Keratinocyte (primary cell): ENCODE data around the gene VASH2. TPM values are rescaled to one million over a fixed set of nuclear protein-coding genes. Genes with fewer than 3 reads are reported as not detected.
"Not testable (repeated sequence)": the region's sequence is repeated elsewhere in the genome, so short reads cannot be mapped to it uniquely, and the experiment has no call there.

ENCODE experiments used
- DNase-seq: peaks from one replicate; pipeline ENCODE4 v3.0.0-alpha.2; 2011; ENCODE audit warnings: low read depth, missing footprints, low spot score
- FAIRE-seq: peaks from 2 replicates; lab custom pipeline; 2011; peaks lifted over from hg19 to GRCh38; lab: Jason Lieb, UNC
- H2AFZ ChIP-seq: 2 replicates; pipeline ENCODE4 v1.6.0; 2012; ENCODE audit warnings: low read length, control low read depth, inconsistent platforms; ENCODE audit not compliant: control insufficient read depth
- H3K27ac ChIP-seq: 2 replicates; pipeline ENCODE4 v1.5.1; 2011; ENCODE audit warnings: low read length; ENCODE audit not compliant: control insufficient read depth, insufficient read depth
- H3K27me3 ChIP-seq: 3 replicates; pipeline ENCODE4 v1.6.0; 2011; ENCODE audit warnings: low read length; ENCODE audit not compliant: control insufficient read depth, insufficient read depth; ENCODE audit errors: extremely low read depth
- H3K36me3 ChIP-seq, 2 experiments: 2 replicates in 1 of 2; 3 replicates in 1 of 2; pipeline ENCODE4 v1.5.1; 2011; ENCODE audit warnings: low read length in 2 of 2, mild to moderate bottlenecking in 1 of 2; ENCODE audit not compliant: control insufficient read depth in 2 of 2, insufficient read depth in 2 of 2; ENCODE audit errors: extremely low read depth in 1 of 2
- H3K4me1 ChIP-seq: 3 replicates; pipeline ENCODE4 v1.5.1; 2011; ENCODE audit warnings: low read length; ENCODE audit not compliant: control insufficient read depth, insufficient read depth; ENCODE audit errors: extremely low read depth
- H3K4me2 ChIP-seq: 3 replicates; pipeline ENCODE4 v1.6.0; 2011; ENCODE audit warnings: low read depth, low read length; ENCODE audit not compliant: control insufficient read depth, insufficient read depth; ENCODE audit errors: extremely low read depth
- H3K4me3 ChIP-seq, 3 experiments: fragments of 200-600 bp in 1 of 3; sonication (generic) in 1 of 3; 2 replicates in 2 of 3; 3 replicates in 1 of 3; pipeline ENCODE4 v1.5.1; 2011 to 2016; ENCODE audit warnings: low read length in 3 of 3, mild to moderate bottlenecking in 3 of 3, control low read depth in 2 of 3, inconsistent platforms in 1 of 3, low read depth in 1 of 3, mixed read lengths in 1 of 3, mixed run types in 1 of 3, moderate library complexity in 1 of 3; ENCODE audit not compliant: control insufficient read depth in 2 of 3, insufficient read depth in 2 of 3; ENCODE audit errors: extremely low read depth in 1 of 3
- H3K79me2 ChIP-seq: 2 replicates; pipeline ENCODE4 v1.6.0; 2012; ENCODE audit warnings: low read length; ENCODE audit not compliant: control insufficient read depth, insufficient read depth
- H3K9ac ChIP-seq: 3 replicates; pipeline ENCODE4 v1.6.0; 2011; ENCODE audit warnings: low read length; ENCODE audit not compliant: control insufficient read depth, insufficient read depth; ENCODE audit errors: extremely low read depth
- H3K9me1 ChIP-seq: 3 replicates; pipeline ENCODE4 v1.6.0; 2011; ENCODE audit warnings: low read length; ENCODE audit not compliant: control insufficient read depth, insufficient read depth; ENCODE audit errors: extremely low read depth
- H3K9me3 ChIP-seq: 2 replicates; pipeline ENCODE4 v1.5.1; 2012; ENCODE audit warnings: low read depth, low read length; ENCODE audit not compliant: control insufficient read depth
- H4K20me1 ChIP-seq: 3 replicates; pipeline ENCODE4 v1.6.0; 2011; ENCODE audit warnings: low read length; ENCODE audit not compliant: control insufficient read depth, insufficient read depth; ENCODE audit errors: extremely low read depth
- EZH2 ChIP-seq: IDR thresholded peaks from one replicate; pipeline ENCODE4 v1.6.1; 2012; ENCODE audit warnings: inconsistent platforms, mild to moderate bottlenecking, low read length, moderate library complexity
- dilution Hi-C: fragments of 300-500 bp; cut with MboI; formaldehyde crosslinking; loops from one replicate; pipeline ENCODE4 v1.7.0; 2020; ENCODE audit warnings: low sequenced_read_pairs; ENCODE audit not compliant: extremely low pct_ligation_motif_present
- polyA plus RNA-seq, 5 experiments: library from polyadenylated mRNA; depleted of rRNA in 3 of 5; stranded (reverse) in 3 of 5; stranded (forward) in 1 of 5; unstranded in 1 of 5; fragments of >200 nt; gene quantifications; 1 replicate in 1 of 5; 2 replicates in 3 of 5; 3 replicates in 1 of 5; pipeline versions ENCODE4 v1.2.1 to v1.2.3, GENCODE V29; 2011 to 2012; ENCODE audit warnings: missing spikeins in 2 of 5, low read depth in 1 of 5, low replicate concordance in 1 of 5
- TF ChIP-seq, protein P1 (sequence below), 3 experiments: IDR thresholded peaks in 1 of 3; conservative IDR thresholded peaks in 1 of 3; optimal IDR thresholded peaks in 1 of 3; 2 replicates in 2 of 3; 3 replicates in 1 of 3; pipeline versions ENCODE3 to v1.5.1; 2011; ENCODE audit warnings: low read length in 3 of 3, mild to moderate bottlenecking in 3 of 3, moderate library complexity in 2 of 3, control low read depth in 1 of 3, inconsistent platforms in 1 of 3; ENCODE audit not compliant: insufficient read depth in 2 of 3; ENCODE audit errors: extremely low read depth in 1 of 3

Gene VASH2
- polyA plus RNA-seq, 1 donor (not counting 4 experiments of a cell fraction or from before 2014, with no cell fraction given), result 0.04 TPM

DNA sequence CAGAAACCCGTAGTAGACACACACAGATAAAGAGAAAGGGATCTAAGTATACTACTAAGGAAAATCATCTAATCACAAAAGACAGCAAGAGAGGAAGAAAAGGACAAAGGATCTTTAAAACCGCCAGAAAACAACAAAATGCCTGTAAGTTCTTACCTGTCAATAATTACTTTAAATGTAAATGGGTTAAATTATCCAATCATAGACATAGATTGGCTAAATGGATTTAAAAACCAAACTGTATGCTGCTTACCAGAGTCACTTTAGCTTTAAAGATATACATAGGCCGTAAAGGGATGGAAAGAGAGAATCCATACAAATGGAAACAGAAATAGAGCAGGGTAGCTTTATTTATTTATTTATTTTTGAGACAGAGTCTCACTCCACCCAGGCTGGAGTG lies 48.3 kb upstream of the VASH2 start:
- dilution Hi-C loops, result no loop called here
- Histone ChIP-seq H3K27ac (no peak overlapping the region), H3K4me3 (no peak overlapping the region), H3K4me2 (no peak overlapping the region), H3K9me3 (no peaks in the 10 kb centered on the region), H3K79me2 (no peaks in the 10 kb centered on the region), H2AFZ (no peak overlapping the region), H4K20me1 (no peaks in the 10 kb centered on the region), H3K9me1 (no peaks in the 10 kb centered on the region), H3K4me1 (no peaks in the 10 kb centered on the region), H3K36me3 (peaks cover 2 to 5% of the 10 kb centered on the region in 2 experiments), H3K27me3 (no peaks in the 10 kb centered on the region), H3K9ac (no peak overlapping the region)
- no peak for TF ChIP-seq EZH2
- TF ChIP-seq, protein P1, sequence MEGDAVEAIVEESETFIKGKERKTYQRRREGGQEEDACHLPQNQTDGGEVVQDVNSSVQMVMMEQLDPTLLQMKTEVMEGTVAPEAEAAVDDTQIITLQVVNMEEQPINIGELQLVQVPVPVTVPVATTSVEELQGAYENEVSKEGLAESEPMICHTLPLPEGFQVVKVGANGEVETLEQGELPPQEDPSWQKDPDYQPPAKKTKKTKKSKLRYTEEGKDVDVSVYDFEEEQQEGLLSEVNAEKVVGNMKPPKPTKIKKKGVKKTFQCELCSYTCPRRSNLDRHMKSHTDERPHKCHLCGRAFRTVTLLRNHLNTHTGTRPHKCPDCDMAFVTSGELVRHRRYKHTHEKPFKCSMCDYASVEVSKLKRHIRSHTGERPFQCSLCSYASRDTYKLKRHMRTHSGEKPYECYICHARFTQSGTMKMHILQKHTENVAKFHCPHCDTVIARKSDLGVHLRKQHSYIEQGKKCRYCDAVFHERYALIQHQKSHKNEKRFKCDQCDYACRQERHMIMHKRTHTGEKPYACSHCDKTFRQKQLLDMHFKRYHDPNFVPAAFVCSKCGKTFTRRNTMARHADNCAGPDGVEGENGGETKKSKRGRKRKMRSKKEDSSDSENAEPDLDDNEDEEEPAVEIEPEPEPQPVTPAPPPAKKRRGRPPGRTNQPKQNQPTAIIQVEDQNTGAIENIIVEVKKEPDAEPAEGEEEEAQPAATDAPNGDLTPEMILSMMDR (optimal IDR thresholded peaks at IDR 0.05 in 1 of 3, IDR thresholded peaks at IDR 0.05 in 1 of 3, conservative IDR thresholded peaks at IDR 0.05 in 1 of 3; ENCODE audit: extremely low read depth in 1 of 3, insufficient read depth in 2 of 3, low read length in 3 of 3), result no peak
- DNase-seq, result no peak
- FAIRE-seq, result no peak

DNA sequence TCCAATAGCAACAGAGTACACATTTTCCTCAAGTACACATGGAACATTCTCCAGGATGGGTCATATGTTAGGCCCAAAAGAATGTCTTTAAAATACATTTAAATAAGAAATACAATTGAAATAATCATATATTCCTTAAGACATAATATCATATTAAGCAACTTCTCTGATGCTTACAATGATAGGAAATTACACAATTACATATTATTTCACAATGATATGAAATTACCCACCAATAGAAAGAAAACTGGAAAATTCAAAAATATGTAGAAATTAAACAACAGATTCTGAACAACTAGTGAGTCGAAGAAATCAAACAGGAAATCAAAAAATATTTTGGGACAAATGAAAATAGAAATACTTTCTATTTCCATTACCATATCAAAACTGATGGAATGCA lies 46.7 kb upstream of the VASH2 start:
- Histone ChIP-seq H3K36me3 (peaks cover 0 to 2% of the 10 kb centered on the region in 2 experiments), H3K9ac (no peak overlapping the region), H4K20me1 (no peaks in the 10 kb centered on the region), H3K79me2 (no peaks in the 10 kb centered on the region), H3K4me2 (no peak overlapping the region), H3K9me1 (no peaks in the 10 kb centered on the region), H3K27me3 (no peaks in the 10 kb centered on the region), H3K4me1 (no peaks in the 10 kb centered on the region), H2AFZ (no peak overlapping the region), H3K4me3 (no peak overlapping the region), H3K9me3 (no peaks in the 10 kb centered on the region), H3K27ac (no peak overlapping the region)
- FAIRE-seq (no peak), DNase-seq (no peak)
- no peak for TF ChIP-seq EZH2
- TF ChIP-seq, protein P1 (optimal IDR thresholded peaks at IDR 0.05 in 1 of 3, IDR thresholded peaks at IDR 0.05 in 1 of 3, conservative IDR thresholded peaks at IDR 0.05 in 1 of 3; ENCODE audit: extremely low read depth in 1 of 3, insufficient read depth in 2 of 3, low read length in 3 of 3), result no peak
- dilution Hi-C loops, result no loop called here

DNA sequence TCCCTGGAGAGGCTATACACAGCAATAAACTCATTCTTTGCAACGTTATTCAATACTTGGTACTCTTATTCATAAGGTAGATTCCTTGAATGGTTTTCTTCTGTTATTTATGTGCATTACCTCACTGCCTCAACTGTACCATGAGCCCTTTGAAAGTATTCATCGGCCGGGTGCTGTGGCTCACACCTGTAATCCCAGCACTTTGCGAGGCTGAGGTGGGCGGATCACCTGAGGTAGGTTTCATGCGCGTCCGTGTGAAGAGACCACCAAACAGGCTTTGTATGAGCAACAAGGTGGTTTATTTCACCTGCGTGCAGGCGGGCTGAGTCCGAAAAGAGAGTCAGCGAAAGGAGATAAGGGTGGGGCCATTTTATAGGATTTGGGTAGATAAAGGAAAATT lies 42.3 kb upstream of the VASH2 start:
- FAIRE-seq, H3K4me3 ChIP-seq, H3K9me3 ChIP-seq, H3K36me3 ChIP-seq, H3K4me2 ChIP-seq, H3K27ac ChIP-seq, H4K20me1 ChIP-seq, DNase-seq, H2AFZ ChIP-seq, H3K9ac ChIP-seq, H3K79me2 ChIP-seq, H3K4me1 ChIP-seq, H3K27me3 ChIP-seq, dilution Hi-C loops, H3K9me1 ChIP-seq: not testable (repeated sequence)
